ENCODE data around the gene RAB35. TPM values are rescaled to one million over a fixed set of nuclear protein-coding genes. Genes with fewer than 3 reads are reported as not detected.

The RAB35 gene
- total RNA-seq, 1 experiment from 2014 or later, result 57.1 TPM

- no peak overlapping the region for H2AFZ ChIP-seq (ENCODE audit: low read depth, low read length, poor library complexity, severe bottlenecking)
- H3K36me3 ChIP-seq (ENCODE audit: control insufficient read depth in 1 of 2, insufficient read depth in 2 of 2, low read length in 2 of 2), result peaks cover 6 to 16% of the 10 kb centered on the region in 2 experiments; a peak in 2 of 4 replicates
- no peaks in the 10 kb centered on the region for H4K20me1 ChIP-seq (ENCODE audit: insufficient read depth)
- ChIA-PET CTCF (no interaction called here), POLR2A (no interaction called here), RAD21 (ENCODE audit: low non-redundant PET in 1 of 2, low total read pairs in 2 of 2, uncharacterized antibody in 2 of 2, unreplicated experiment in 2 of 2) (no interaction called here)
- TF ChIP-seq, protein P1, sequence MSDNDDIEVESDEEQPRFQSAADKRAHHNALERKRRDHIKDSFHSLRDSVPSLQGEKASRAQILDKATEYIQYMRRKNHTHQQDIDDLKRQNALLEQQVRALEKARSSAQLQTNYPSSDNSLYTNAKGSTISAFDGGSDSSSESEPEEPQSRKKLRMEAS (IDR thresholded peaks at IDR 0.05), result no peak
- TF ChIP-seq EGR1 (IDR thresholded peaks at IDR 0.05; ENCODE audit: low read depth) (no peak), SIN3A (IDR thresholded peaks at IDR 0.05; ENCODE audit: low read depth) (no peak), CBX3 (IDR thresholded peaks at IDR 0.05; ENCODE audit: low read depth) (no peak), EZH2phosphoT487 (IDR thresholded peaks at IDR 0.05; ENCODE audit: borderline replicate concordance) (no peak), CEBPB (IDR thresholded peaks at IDR 0.05; ENCODE audit: low read depth) (no peak), EZH2 (IDR thresholded peaks at IDR 0.05) (no peak)
- DNase-seq (ENCODE audit: low read depth, low spot score) (no peak), ATAC-seq (no peak)
- intact Hi-C loops (cut with micrococcal nuclease), result no loop called here
- BruUV-seq (replicated peaks), result no TSS peak
- H3K27me3 ChIP-seq (ENCODE audit: insufficient read depth, low read length), result no peaks in the 10 kb centered on the region
- no peak overlapping the region for H3K4me2 ChIP-seq (ENCODE audit: low read length)
- no peak overlapping the region for H3K9ac ChIP-seq (ENCODE audit: low read length)
- no peaks in the 10 kb centered on the region for H3K9me2 ChIP-seq (ENCODE audit: insufficient read depth)
- no peak overlapping the region for H3K27ac ChIP-seq (ENCODE audit: low read depth, low read length)
- peaks cover 5 to 7% of the 10 kb centered on the region in 2 experiments for H3K4me1 ChIP-seq (ENCODE audit: control insufficient read depth in 1 of 2, insufficient read depth in 2 of 2, low read length in 2 of 2)
- H3K9me3 ChIP-seq (ENCODE audit: control insufficient read depth in 1 of 2, insufficient read depth in 1 of 2, low read depth in 1 of 2, low read length in 2 of 2), result no peaks in the 10 kb centered on the region
- H3K4me3 ChIP-seq (replicated peaks in 1 of 2; ENCODE audit: low read depth in 1 of 2, low read length in 2 of 2), result no peak overlapping the region
- peaks cover 82% of the 10 kb centered on the region for H3K79me2 ChIP-seq (ENCODE audit: insufficient read depth, low read length)
Observed at GRCh38 chr12:120103044-120103338, 13.6 kb downstream of the RAB35 start.

GRCh38 chr12:120102189-120103043, 14.1 kb downstream of the RAB35 start:
- CTCF ChIA-PET, result no interaction called here

More at GRCh38 chr12:120102189-120103043, 14.1 kb downstream of the RAB35 start:
- Histone ChIP-seq H4K20me1 (ENCODE audit: insufficient read depth) (no peaks in the 10 kb centered on the region), H3K4me1 (ENCODE audit: control insufficient read depth in 1 of 2, insufficient read depth in 2 of 2, low read length in 2 of 2) (peaks cover 5 to 7% of the 10 kb centered on the region in 2 experiments), H3K27me3 (ENCODE audit: insufficient read depth, low read length) (no peaks in the 10 kb centered on the region), H3K36me3 (ENCODE audit: control insufficient read depth in 1 of 2, insufficient read depth in 2 of 2, low read length in 2 of 2) (peaks cover 6 to 16% of the 10 kb centered on the region in 2 experiments; a peak in 3 of 4 replicates), H3K9ac (ENCODE audit: low read length) (no peak overlapping the region), H3K9me2 (ENCODE audit: insufficient read depth) (no peaks in the 10 kb centered on the region), H3K4me3 (replicated peaks in 1 of 2; ENCODE audit: low read depth in 1 of 2, low read length in 2 of 2) (no peak overlapping the region), H3K9me3 (ENCODE audit: control insufficient read depth in 1 of 2, insufficient read depth in 1 of 2, low read depth in 1 of 2, low read length in 2 of 2) (no peaks in the 10 kb centered on the region), H3K4me2 (ENCODE audit: low read length) (no peak overlapping the region), H3K27ac (ENCODE audit: low read depth, low read length) (no peak overlapping the region), H3K79me2 (ENCODE audit: insufficient read depth, low read length) (peaks cover 77% of the 10 kb centered on the region), H2AFZ (ENCODE audit: low read depth, low read length, poor library complexity, severe bottlenecking) (no peak overlapping the region)
- ChIA-PET POLR2A (no interaction called here), RAD21 (ENCODE audit: low non-redundant PET in 1 of 2, low total read pairs in 2 of 2, uncharacterized antibody in 2 of 2, unreplicated experiment in 2 of 2) (no interaction called here)
- ATAC-seq, result no peak
- no peak for TF ChIP-seq REST (IDR thresholded peaks at IDR 0.05; ENCODE audit: low read depth)
- no peak for TF ChIP-seq EZH2phosphoT487 (IDR thresholded peaks at IDR 0.05; ENCODE audit: borderline replicate concordance)
- no peak for TF ChIP-seq SIN3A (IDR thresholded peaks at IDR 0.05; ENCODE audit: low read depth)
- TF ChIP-seq TCF7L2 (IDR thresholded peaks at IDR 0.05; ENCODE audit: borderline replicate concordance, extremely low read depth, insufficient read depth, insufficient read length), result no peak
- no peak for TF ChIP-seq FOSL1 (IDR thresholded peaks at IDR 0.05; ENCODE audit: low read depth)
- TF ChIP-seq, protein P1 (IDR thresholded peaks at IDR 0.05), result no peak
- no peak for TF ChIP-seq YY1 (IDR thresholded peaks at IDR 0.05; ENCODE audit: extremely low read depth, insufficient replicate concordance, low read depth, low read length)
- no peak for TF ChIP-seq RAD21 (IDR thresholded peaks at IDR 0.05; ENCODE audit: low read depth)
- intact Hi-C loops (cut with micrococcal nuclease), result no loop called here
- BruUV-seq (replicated peaks), result no TSS peak
- no peak for DNase-seq (ENCODE audit: low read depth, low spot score)
